Measurements from ENCODE around the gene SNAPC3. TPM values are rescaled to one million over a fixed set of nuclear protein-coding genes. Genes with fewer than 3 reads are reported as not detected.

SNAPC3 gene
- total RNA-seq, 2 experiments from 2014 or later = 30.3 to 32.1 TPM

GRCh38 chr9:15389631-15390030 is 33.0 kb upstream of the SNAPC3 start:
- Mint-ChIP-seq H3K4me1 (ENCODE audit: low read depth) (peaks cover 5% of the 10 kb centered on the region), H3K27me3 (no peaks in the 10 kb centered on the region), H3K36me3 (ENCODE audit: low read depth) (no peaks in the 10 kb centered on the region), H3K4me3 (no peak overlapping the region), H3K9me3 (no peaks in the 10 kb centered on the region), H3K27ac (no peak overlapping the region)
- no peak for DNase-seq
- intact Hi-C loops (cut with micrococcal nuclease) = no loop called here
- TF ChIP-seq CTCF (IDR thresholded peaks at IDR 0.05) = no peak
- ChIA-PET POLR2A (interaction anchor here (0.7 kb wide), 1 partner anchor 246 kb away, joined by 3 read pairs; no protein-coding TSS in a partner anchor), CTCF (no interaction called here)
- no peak for ATAC-seq

- TF ChIP-seq CTCF (IDR thresholded peaks at IDR 0.05) = no peak
- intact Hi-C loops (cut with micrococcal nuclease) = no loop called here
- Mint-ChIP-seq H3K36me3 (ENCODE audit: low read depth) (no peaks in the 10 kb centered on the region), H3K27ac (no peak overlapping the region), H3K27me3 (no peaks in the 10 kb centered on the region), H3K4me1 (ENCODE audit: low read depth) (peaks cover 5% of the 10 kb centered on the region), H3K4me3 (no peak overlapping the region), H3K9me3 (no peaks in the 10 kb centered on the region)
- CTCF ChIA-PET = interaction anchor here (0.9 kb wide), 1 partner anchor 180 kb away, joined by 3 read pairs; no protein-coding TSS in a partner anchor
- POLR2A ChIA-PET = interaction anchor here (0.7 kb wide), 1 partner anchor 245 kb away, joined by 3 read pairs; no protein-coding TSS in a partner anchor
- ATAC-seq = no peak
- no peak for DNase-seq
Observed at GRCh38 chr9:15390201-15390600, 32.5 kb upstream of the SNAPC3 start.

GRCh38 chr9:15392363-15392762 is 30.3 kb upstream of the SNAPC3 start:
- TF ChIP-seq CTCF (IDR thresholded peaks at IDR 0.05) = no peak
- Mint-ChIP-seq H3K27ac (no peak overlapping the region), H3K4me3 (no peak overlapping the region), H3K27me3 (no peaks in the 10 kb centered on the region), H3K9me3 (no peaks in the 10 kb centered on the region), H3K36me3 (ENCODE audit: low read depth) (no peaks in the 10 kb centered on the region), H3K4me1 (ENCODE audit: low read depth) (no peaks in the 10 kb centered on the region)
- ChIA-PET POLR2A (no interaction called here), CTCF (interaction anchor here (0.9 to 1.3 kb wide), 2 partner anchors 12 to 182 kb away, joined by 3 to 4 read pairs; no protein-coding TSS in a partner anchor)
- DNase-seq (no peak), ATAC-seq (no peak)
- intact Hi-C loops (cut with micrococcal nuclease) = no loop called here

GRCh38 chr9:15400281-15400941 is 22.3 kb upstream of the SNAPC3 start:
- no peak overlapping the region for H3K27ac Mint-ChIP-seq
- ATAC-seq (no peak), DNase-seq (no peak)
- no peaks in the 10 kb centered on the region for H3K4me1 Mint-ChIP-seq (ENCODE audit: low read depth)
- intact Hi-C loops (cut with micrococcal nuclease) = no loop called here
- peaks cover 2% of the 10 kb centered on the region for H3K9me3 Mint-ChIP-seq
- POLR2A ChIA-PET = no interaction called here
- CTCF ChIA-PET = interaction anchor here (1.0 to 1.4 kb wide), 2 partner anchors 11 to 13 kb away, joined by 3 to 5 read pairs; no protein-coding TSS in a partner anchor
- peaks cover 1% of the 10 kb centered on the region for H3K36me3 Mint-ChIP-seq (ENCODE audit: low read depth)
- H3K4me3 Mint-ChIP-seq = no peak overlapping the region
- no peak for TF ChIP-seq CTCF (IDR thresholded peaks at IDR 0.05)
- no peaks in the 10 kb centered on the region for H3K27me3 Mint-ChIP-seq

- peaks cover 4% of the 10 kb centered on the region for H3K9me3 Mint-ChIP-seq
- no peak overlapping the region for H3K4me3 Mint-ChIP-seq
- intact Hi-C loops (cut with micrococcal nuclease) = no loop called here
- DNase-seq (no peak), ATAC-seq (no peak)
- no peaks in the 10 kb centered on the region for H3K4me1 Mint-ChIP-seq (ENCODE audit: low read depth)
- no peak for TF ChIP-seq CTCF (IDR thresholded peaks at IDR 0.05)
- ChIA-PET CTCF (interaction anchor here (1.0 to 1.4 kb wide), 2 partner anchors 10 to 14 kb away, joined by 3 to 5 read pairs; no protein-coding TSS in a partner anchor), POLR2A (no interaction called here)
- no peaks in the 10 kb centered on the region for H3K27me3 Mint-ChIP-seq
- no peak overlapping the region for H3K27ac Mint-ChIP-seq
- peaks cover 1% of the 10 kb centered on the region for H3K36me3 Mint-ChIP-seq (ENCODE audit: low read depth)
Observed at GRCh38 chr9:15401266-15401665, 21.4 kb upstream of the SNAPC3 start.
